H9 (cell line): ENCODE measurements around the gene RAVER1. TPM values are rescaled to one million over a fixed set of nuclear protein-coding genes. Genes with fewer than 3 reads are reported as not detected.
A peak's percentile ranks its signal among the peaks of the same experiment; 100 is the strongest.

Experiments
- DNase-seq: peaks from one replicate; pipeline ENCODE4 v3.0.0-alpha.2; 2017
- H2AFZ ChIP-seq: one replicate; pipeline ENCODE4 v1.6.1; 2013; ENCODE audit warnings: mild to moderate bottlenecking, low read length, control low read depth, moderate library complexity
- H2AK5ac ChIP-seq: 2 replicates; pipeline ENCODE4 v1.6.1; 2013; ENCODE audit warnings: low read length, control low read depth, mixed read lengths; ENCODE audit not compliant: insufficient read length
- H2BK120ac ChIP-seq: one replicate; pipeline ENCODE4 v1.6.1; 2013; ENCODE audit warnings: low read depth, mild to moderate bottlenecking, low read length, control low read depth, inconsistent platforms; ENCODE audit not compliant: poor library complexity, severe bottlenecking
- H2BK12ac ChIP-seq: 2 replicates; pipeline ENCODE4 v1.6.1; 2013; ENCODE audit warnings: low read length, control low read depth, mixed read lengths, low read depth; ENCODE audit not compliant: insufficient read length
- H2BK15ac ChIP-seq: 2 replicates; pipeline ENCODE4 v1.6.1; 2013; ENCODE audit warnings: low read depth, low read length, control low read depth
- H2BK20ac ChIP-seq: one replicate; pipeline ENCODE4 v1.6.1; 2013; ENCODE audit warnings: low read depth, mild to moderate bottlenecking, low read length, control low read depth, inconsistent platforms; ENCODE audit not compliant: poor library complexity, severe bottlenecking
- H2BK5ac ChIP-seq: 2 replicates; pipeline ENCODE4 v1.6.1; 2013; ENCODE audit warnings: low read length, control low read depth, mixed read lengths; ENCODE audit not compliant: insufficient read length
- H3K14ac ChIP-seq: 2 replicates; pipeline ENCODE4 v1.6.1; 2013; ENCODE audit warnings: low read length, control low read depth; ENCODE audit not compliant: insufficient read depth
- H3K18ac ChIP-seq: 2 replicates; pipeline ENCODE4 v1.6.1; 2013; ENCODE audit warnings: low read depth, mild to moderate bottlenecking, mixed read lengths, low read length, control low read depth; ENCODE audit not compliant: insufficient read length
- H3K23ac ChIP-seq: 2 replicates; pipeline ENCODE4 v1.6.1; 2013; ENCODE audit warnings: low read length, control low read depth, mixed read lengths, low read depth; ENCODE audit not compliant: insufficient read length
- H3K23me2 ChIP-seq: 2 replicates; pipeline ENCODE4 v1.6.1; 2013; ENCODE audit warnings: low read depth, mild to moderate bottlenecking, mixed read lengths, low read length, control low read depth; ENCODE audit not compliant: insufficient read length, poor library complexity, severe bottlenecking
- H3K27ac ChIP-seq: 2 replicates; pipeline ENCODE4 v1.5.1; 2013; ENCODE audit warnings: low read length, control low read depth, mixed read lengths, low read depth; ENCODE audit not compliant: insufficient read length
- H3K27me3 ChIP-seq: 2 replicates; pipeline ENCODE4 v1.6.1; 2013; ENCODE audit warnings: low read length, control low read depth, inconsistent platforms; ENCODE audit not compliant: insufficient read depth
- H3K4ac ChIP-seq: 2 replicates; pipeline ENCODE4 v1.6.1; 2013; ENCODE audit warnings: low read depth, mild to moderate bottlenecking, control low read depth, inconsistent platforms, low read length, moderate library complexity
- H3K4me1 ChIP-seq: 2 replicates; pipeline ENCODE4 v1.6.1; 2013; ENCODE audit warnings: low read length, control low read depth, inconsistent platforms; ENCODE audit not compliant: insufficient read depth
- H3K4me2 ChIP-seq: 2 replicates; pipeline ENCODE4 v1.6.1; 2013; ENCODE audit warnings: low read length, control low read depth, mixed read lengths; ENCODE audit not compliant: insufficient read length, insufficient read depth
- H3K56ac ChIP-seq: 2 replicates; pipeline ENCODE4 v1.6.1; 2013; ENCODE audit warnings: low read depth, mild to moderate bottlenecking, mixed read lengths, low read length, control low read depth; ENCODE audit not compliant: insufficient read length
- H3K79me1 ChIP-seq: 2 replicates; pipeline ENCODE4 v1.6.1; 2013; ENCODE audit warnings: low read depth, mild to moderate bottlenecking, moderate library complexity, low read length, control low read depth, inconsistent platforms; ENCODE audit not compliant: insufficient read depth, poor library complexity, severe bottlenecking
- H3K79me2 ChIP-seq: 2 replicates; pipeline ENCODE4 v1.6.1; 2013; ENCODE audit warnings: low read length, control low read depth, inconsistent platforms; ENCODE audit not compliant: insufficient read depth
- H3K9ac ChIP-seq: 2 replicates; pipeline ENCODE4 v1.6.1; 2013; ENCODE audit warnings: low read length, control low read depth, mixed read lengths; ENCODE audit not compliant: insufficient read length; ENCODE audit errors: extremely low read depth
- H3K9me3 ChIP-seq: one replicate; pipeline ENCODE4 v1.6.1; 2013; ENCODE audit warnings: low read depth, low read length, inconsistent platforms; ENCODE audit not compliant: control insufficient read depth
- H3T11ph ChIP-seq: one replicate; pipeline ENCODE4 v1.6.1; 2013; ENCODE audit warnings: mild to moderate bottlenecking, low read length, control low read depth, inconsistent platforms
- H4K20me1 ChIP-seq: one replicate; pipeline ENCODE4 v1.6.1; 2013; ENCODE audit not compliant: control insufficient read depth, insufficient read length, insufficient read depth
- H4K5ac ChIP-seq: 2 replicates; pipeline ENCODE4 v1.6.1; 2013; ENCODE audit warnings: low read depth, mild to moderate bottlenecking, mixed read lengths, low read length, control low read depth; ENCODE audit not compliant: insufficient read length
- H4K8ac ChIP-seq: replicated peaks from 2 replicates; pipeline ENCODE4 v1.6.1; 2013; ENCODE audit warnings: low read length, control low read depth, mixed read lengths, low read depth; ENCODE audit not compliant: insufficient read length
- H4K91ac ChIP-seq: 2 replicates; pipeline ENCODE4 v1.6.1; 2013; ENCODE audit warnings: low read depth, mild to moderate bottlenecking, moderate library complexity, mixed read lengths, low read length, control low read depth; ENCODE audit not compliant: insufficient read length
- H3K27ac Mint-ChIP-seq, 3 experiments: 2 replicates in 2 of 3; 3 replicates in 1 of 3; pipeline ENCODE4 v1.8.0; 2020 to 2021; ENCODE audit warnings: mixed read lengths in 3 of 3, mild to moderate bottlenecking in 1 of 3, moderate library complexity in 1 of 3
- H3K27me3 Mint-ChIP-seq: 2 replicates; pipeline ENCODE4 v1.8.0; 2021; ENCODE audit warnings: low read depth, mild to moderate bottlenecking, moderate library complexity, mixed read lengths
- H3K36me3 Mint-ChIP-seq, 3 experiments: 2 replicates in 2 of 3; 3 replicates in 1 of 3; pipeline ENCODE4 v1.8.0; 2020 to 2021; ENCODE audit warnings: low read depth in 3 of 3, mixed read lengths in 3 of 3; ENCODE audit not compliant: insufficient read depth in 1 of 3
- H3K4me1 Mint-ChIP-seq, 2 experiments: 2 replicates each; pipeline ENCODE4 v1.8.0; 2020; ENCODE audit warnings: mixed read lengths in 2 of 2
- H3K4me3 Mint-ChIP-seq, 2 experiments: 2 replicates in 1 of 2; 3 replicates in 1 of 2; pipeline ENCODE4 v1.8.0; 2020 to 2021; ENCODE audit warnings: mild to moderate bottlenecking in 2 of 2, mixed read lengths in 2 of 2, moderate library complexity in 1 of 2
- H3K9me3 Mint-ChIP-seq, 2 experiments: 2 replicates in 1 of 2; 3 replicates in 1 of 2; pipeline ENCODE4 v1.8.0; 2020; ENCODE audit warnings: mild to moderate bottlenecking in 2 of 2, mixed read lengths in 2 of 2, moderate library complexity in 1 of 2
- CTCF ChIP-seq: fragments of 200-600 bp; sonication (generic); conservative IDR thresholded peaks from 3 replicates; pipeline ENCODE4 v1.8.0; 2021; ENCODE audit warnings: antibody characterized with exemption, mild to moderate bottlenecking
- WGBS: extraction: QIAGEN DNeasy Blood & Tissue Kit; methylation state at CpG from one replicate; pipeline ENCODE4 v1.1.7; 2013; ENCODE audit warnings: missing lambda C conversion rate, low lambda C conversion rate, mixed read lengths; ENCODE audit not compliant: insufficient read length; ENCODE audit errors: extremely low coverage; 5-methylcytosine and 5-hydroxymethylcytosine counted together
- total RNA-seq: library from RNA; stranded (reverse); gene quantifications from 2 replicates; pipeline ENCODE4 v1.2.1, GENCODE V29; 2021

The RAVER1 gene
- total RNA-seq, 1 experiment from 2014 or later: 74.7 TPM

- Mint-ChIP-seq H3K27ac (no peak overlapping the region), H3K4me3 (peak overlapping the region in 1 of 2 experiments; percentile 92; a peak in 2 of 5 replicates)
- WGBS: no CpG with 5 or more reads among the region's 49 CpGs
Measured at GRCh38 chr19:10293637-10294367, 39.5 kb downstream of the RAVER1 start.

More at GRCh38 chr19:10293637-10294367, 39.5 kb downstream of the RAVER1 start:
- Histone ChIP-seq H3K27ac (no peak overlapping the region), H3K4ac (no peak overlapping the region), H3K4me1 (no peaks in the 10 kb centered on the region; the same call in 1 of the 2 replicates), H2BK120ac (no peak overlapping the region), H3K27me3 (peaks cover 58% of the 10 kb centered on the region), H4K5ac (no peak overlapping the region), H2BK5ac (no peak overlapping the region), H3K14ac (no peak overlapping the region; the same call in 1 of the 2 replicates), H3K4me2 (peak overlapping the region; percentile 3), H4K91ac (no peak overlapping the region), H4K20me1 (no peaks in the 10 kb centered on the region), H2BK15ac (no peak overlapping the region), H3K23ac (no peak overlapping the region), H2AK5ac (no peak overlapping the region), H3K9me3 (no peaks in the 10 kb centered on the region), H4K8ac (no peak overlapping the region), H2BK20ac (no peak overlapping the region), H2BK12ac (no peak overlapping the region), H3K23me2 (peaks cover 35% of the 10 kb centered on the region), H3K79me2 (no peaks in the 10 kb centered on the region), H3K18ac (no peak overlapping the region), H3K9ac (no peak overlapping the region), H2AFZ (no peak overlapping the region), H3K56ac (no peak overlapping the region), H3T11ph (no peak overlapping the region), H3K79me1 (no peaks in the 10 kb centered on the region)
- H3K36me3 Mint-ChIP-seq: no peaks in the 10 kb centered on the region; a peak in 3 of 7 replicates
- TF ChIP-seq CTCF: no peak
- peak; percentile 32 for DNase-seq
- H3K9me3 Mint-ChIP-seq: peaks cover 0 to 2% of the 10 kb centered on the region in 2 experiments; a peak in 3 of 5 replicates
- peaks cover 96% of the 10 kb centered on the region for H3K27me3 Mint-ChIP-seq
- H3K4me1 Mint-ChIP-seq: peaks cover 13 to 39% of the 10 kb centered on the region in 2 experiments
